Subcutaneous abdominal adipose tissue (tissue), 5 donors: Measurements from ENCODE around the gene THSD7A.

Experiments used
- H3K27ac ChIP-seq: one replicate; pipeline ENCODE4 v1.7.0; 2013; ENCODE audit warnings: low read depth, mild to moderate bottlenecking, inconsistent platforms, low read length, moderate library complexity
- H3K27me3 ChIP-seq, 5 donors: one replicate each; pipeline ENCODE4 v1.7.0; 2013; ENCODE audit warnings: low read length in 5 of 5, inconsistent platforms in 1 of 5; ENCODE audit not compliant: control insufficient read depth in 5 of 5, insufficient read depth in 4 of 5
- H3K36me3 ChIP-seq, 5 donors: one replicate each; pipeline ENCODE4 v1.7.0; 2013; ENCODE audit warnings: low read length in 5 of 5; ENCODE audit not compliant: control insufficient read depth in 5 of 5, insufficient read depth in 5 of 5
- H3K4me1 ChIP-seq, 5 donors: one replicate each; pipeline ENCODE4 v1.7.0; 2013; ENCODE audit warnings: low read length in 5 of 5, mild to moderate bottlenecking in 3 of 5, moderate library complexity in 1 of 5; ENCODE audit not compliant: control insufficient read depth in 5 of 5, insufficient read depth in 5 of 5
- H3K4me3 ChIP-seq, 5 donors: one replicate each; pipeline ENCODE4 v1.7.0; 2013; ENCODE audit warnings: low read length in 5 of 5, low read depth in 1 of 5
- H3K9ac ChIP-seq, 5 donors: one replicate each; pipeline ENCODE4 v1.7.0; 2013; ENCODE audit warnings: low read length in 5 of 5, mild to moderate bottlenecking in 4 of 5, moderate library complexity in 3 of 5
- H3K9me3 ChIP-seq, 5 donors: one replicate each; pipeline ENCODE4 v1.7.0; 2013; ENCODE audit warnings: low read length in 5 of 5; ENCODE audit not compliant: control insufficient read depth in 5 of 5
- donor health status: healthy.
- donor health status: healthy.
- donor health status: healthy.
- donor health status: healthy.
- donor health status: healthy.

Gene THSD7A

DNA sequence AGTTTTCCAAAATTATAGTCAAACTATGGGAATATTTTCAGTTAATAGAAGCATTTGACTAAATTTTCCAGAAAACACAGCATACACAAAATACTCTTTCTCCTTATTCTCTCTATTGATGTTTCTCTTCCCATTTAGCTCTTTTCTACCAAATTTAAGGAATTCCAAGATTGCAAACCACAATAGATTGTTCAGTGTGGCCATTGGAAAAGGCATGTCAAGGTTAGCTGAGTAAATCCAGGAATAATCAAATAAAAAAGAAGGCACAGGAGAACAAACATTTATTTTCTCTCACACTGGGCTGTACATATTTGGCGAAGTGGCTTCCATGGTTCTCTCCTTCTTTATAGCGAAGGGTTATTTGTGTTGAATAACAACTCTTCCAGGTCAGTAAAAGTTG is 117.3 kb downstream of the THSD7A start:
- peaks cover 0 to 7% (median 0%) of the 10 kb centered on the region in 5 donors for H3K4me1 ChIP-seq

DNA sequence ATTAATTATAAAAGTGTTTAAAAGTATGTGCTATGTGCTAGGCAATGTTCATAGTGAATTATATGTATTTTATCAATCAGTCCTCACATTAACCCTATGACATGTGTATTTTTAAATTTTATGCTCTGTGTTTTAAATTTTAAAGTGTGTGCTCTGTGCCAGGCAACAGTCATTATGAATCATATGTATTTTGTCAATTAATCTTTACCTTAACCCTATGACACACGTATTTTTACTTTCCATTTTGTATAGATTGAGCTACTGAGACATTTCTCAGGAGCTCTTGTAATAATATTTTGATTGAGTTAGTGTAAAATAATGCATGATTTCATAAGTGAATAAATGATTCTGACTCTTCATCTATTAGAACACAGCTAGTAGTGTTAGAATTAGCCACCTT is 117.8 kb downstream of the THSD7A start:
- H3K4me3 ChIP-seq, result no peak overlapping the region
- H3K27ac ChIP-seq, result no peak overlapping the region
- no peaks in the 10 kb centered on the region for H3K36me3 ChIP-seq
- no peak overlapping the region for H3K9ac ChIP-seq
- H3K9me3 ChIP-seq, result no peaks in the 10 kb centered on the region
- H3K4me1 ChIP-seq, result peaks cover 0 to 7% (median 0%) of the 10 kb centered on the region in 5 donors
- H3K27me3 ChIP-seq, result no peaks in the 10 kb centered on the region

More for the DNA sequence above, 117.3 kb downstream of the THSD7A start:
- Histone ChIP-seq H3K36me3 (no peaks in the 10 kb centered on the region), H3K9ac (no peak overlapping the region), H3K27me3 (no peaks in the 10 kb centered on the region), H3K27ac (no peak overlapping the region), H3K4me3 (no peak overlapping the region), H3K9me3 (no peaks in the 10 kb centered on the region)

DNA sequence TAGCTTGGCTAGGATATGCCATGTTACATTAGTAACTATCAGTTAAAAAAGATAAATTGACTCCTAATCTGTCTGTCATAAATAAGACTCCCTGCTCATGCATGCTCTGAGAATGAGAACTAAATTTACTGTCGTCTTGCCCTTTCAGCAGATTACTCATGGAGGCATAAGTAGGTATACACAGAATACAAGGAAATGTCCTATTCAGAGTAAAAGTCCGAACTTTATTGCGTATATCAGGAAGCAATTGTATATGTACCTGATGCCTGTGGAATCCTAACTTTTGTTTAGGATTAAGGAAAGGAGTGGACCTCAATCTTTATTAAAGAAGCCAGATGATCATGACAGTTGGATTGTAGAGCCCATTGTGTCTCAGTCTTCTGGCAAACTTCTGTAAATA is 118.6 kb downstream of the THSD7A start:
- Histone ChIP-seq H3K9me3 (no peaks in the 10 kb centered on the region), H3K27ac (no peak overlapping the region), H3K36me3 (no peaks in the 10 kb centered on the region), H3K4me3 (no peak overlapping the region), H3K9ac (no peak overlapping the region), H3K27me3 (no peaks in the 10 kb centered on the region), H3K4me1 (peaks cover 0 to 7% (median 0%) of the 10 kb centered on the region in 5 donors)

DNA sequence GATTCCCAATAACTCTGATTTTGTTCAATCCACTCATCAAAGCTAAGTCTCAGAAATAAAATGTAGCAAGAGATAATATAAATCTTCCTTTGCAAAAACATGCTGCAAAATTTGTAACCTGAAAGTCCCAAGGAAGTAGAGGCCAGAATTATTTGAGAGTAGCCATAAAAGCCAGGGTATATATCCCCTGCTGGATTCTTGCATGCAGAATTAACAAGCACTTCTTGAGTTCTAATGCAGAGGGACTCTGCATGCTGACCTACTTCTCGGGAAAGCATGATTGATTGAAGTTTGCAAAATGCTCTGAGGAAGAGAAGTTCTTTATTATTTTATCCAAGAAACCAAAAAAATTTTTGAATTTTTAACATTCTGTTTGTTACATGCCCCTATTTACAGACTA is 121.6 kb downstream of the THSD7A start:
- Histone ChIP-seq H3K4me3 (no peak overlapping the region), H3K27ac (no peak overlapping the region), H3K4me1 (peaks cover 0 to 7% (median 0%) of the 10 kb centered on the region in 5 donors), H3K27me3 (no peaks in the 10 kb centered on the region), H3K9me3 (no peaks in the 10 kb centered on the region), H3K9ac (no peak overlapping the region), H3K36me3 (no peaks in the 10 kb centered on the region)

DNA sequence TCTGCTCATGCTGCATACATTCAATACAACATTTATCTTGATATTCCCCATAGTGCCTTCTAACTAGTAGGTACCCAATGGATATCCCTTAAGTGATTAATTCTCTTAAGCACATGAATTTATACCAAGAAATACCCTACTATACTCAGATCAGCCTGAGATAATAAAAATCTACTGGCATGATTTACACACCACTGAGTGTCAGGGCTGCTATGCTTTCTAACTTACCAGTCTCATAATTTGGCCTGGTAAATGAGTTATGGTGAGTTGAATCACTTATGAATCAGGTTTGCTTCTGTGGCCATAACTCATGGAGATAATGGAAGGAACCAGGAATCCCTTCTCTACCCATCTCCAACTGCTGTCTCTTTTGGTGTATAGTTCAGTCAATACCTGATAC is 122.8 kb downstream of the THSD7A start:
- no peak overlapping the region for H3K27ac ChIP-seq
- H3K27me3 ChIP-seq, result no peaks in the 10 kb centered on the region
- peaks cover 0 to 7% (median 0%) of the 10 kb centered on the region in 5 donors for H3K4me1 ChIP-seq
- H3K9ac ChIP-seq, result no peak overlapping the region
- no peaks in the 10 kb centered on the region for H3K9me3 ChIP-seq
- H3K36me3 ChIP-seq, result no peaks in the 10 kb centered on the region
- H3K4me3 ChIP-seq, result no peak overlapping the region

DNA sequence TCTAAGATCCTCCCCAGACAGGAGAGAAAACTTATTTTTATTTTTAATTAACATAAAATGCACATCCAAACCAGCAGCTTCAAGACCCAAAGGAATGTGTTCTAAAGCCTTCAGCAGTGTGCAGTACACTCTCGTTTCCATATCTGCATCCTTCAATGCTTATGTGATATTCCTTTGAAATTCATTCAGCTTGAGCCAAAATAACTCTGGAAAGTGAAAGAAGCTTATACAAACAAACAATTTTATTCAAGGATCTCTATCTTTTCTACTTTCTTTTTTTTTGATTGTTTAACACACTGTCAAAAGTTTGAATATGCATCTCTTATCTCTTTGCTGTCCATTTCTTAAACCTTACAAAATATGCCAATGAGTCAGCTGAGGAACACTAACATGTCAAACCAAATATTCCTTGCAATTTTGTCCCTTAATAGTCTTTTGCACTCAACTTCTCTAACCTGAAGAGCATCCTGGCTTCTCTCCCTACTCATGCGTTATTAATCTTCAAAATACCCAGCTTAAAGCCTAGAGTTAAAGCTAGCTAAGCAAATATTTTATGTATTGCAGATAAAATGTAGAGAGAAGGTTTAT is 124.3 kb downstream of the THSD7A start:
- Histone ChIP-seq H3K9ac (no peak overlapping the region), H3K9me3 (no peaks in the 10 kb centered on the region), H3K4me1 (peaks cover 0 to 10% (median 0%) of the 10 kb centered on the region in 5 donors), H3K4me3 (no peak overlapping the region), H3K27ac (no peak overlapping the region), H3K36me3 (no peaks in the 10 kb centered on the region), H3K27me3 (no peaks in the 10 kb centered on the region)

DNA sequence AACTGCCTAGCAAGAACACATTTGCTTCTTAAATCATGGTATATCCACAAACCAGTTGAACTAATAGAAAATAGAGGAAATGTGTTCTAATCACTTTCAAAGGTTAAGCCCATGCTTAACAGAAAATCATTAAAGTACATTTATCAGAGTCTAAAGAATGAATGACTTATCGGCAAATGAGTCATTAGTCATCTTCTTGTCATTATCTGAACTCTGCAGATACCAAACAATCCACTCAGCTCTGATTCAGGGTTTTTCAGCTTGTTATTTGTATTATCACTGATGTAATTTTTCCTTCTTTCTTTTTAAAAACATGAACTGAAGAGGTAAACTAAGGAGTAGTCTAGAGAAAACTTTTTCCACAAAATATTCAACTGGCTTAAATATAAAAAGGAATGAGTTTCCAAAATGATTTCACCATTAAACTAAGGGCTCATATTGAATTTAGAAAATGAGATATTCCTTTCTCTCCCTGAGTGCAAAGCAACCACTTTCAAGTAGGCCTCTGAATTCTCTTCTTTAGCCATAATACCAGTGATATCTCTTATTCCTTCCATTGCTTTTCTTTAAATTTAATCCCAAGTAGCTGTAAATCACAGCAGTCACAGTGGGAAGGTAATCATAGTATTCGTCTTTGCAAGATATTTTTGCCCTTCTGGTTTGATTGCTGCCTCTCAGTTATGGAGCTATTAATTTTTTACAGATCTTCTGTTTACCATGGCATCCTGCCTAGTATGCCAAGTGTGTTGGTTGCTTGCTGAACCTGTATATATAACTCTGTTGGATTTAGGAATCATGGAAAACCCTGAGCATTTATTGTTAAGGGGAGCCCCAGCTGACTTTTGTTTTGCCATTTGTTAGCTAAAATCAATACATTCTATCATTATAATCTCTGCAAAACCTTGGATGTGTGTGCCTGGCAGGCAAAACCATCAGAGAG is 125.1 kb downstream of the THSD7A start:
- Histone ChIP-seq H3K4me3 (no peak overlapping the region), H3K27ac (no peak overlapping the region), H3K9me3 (no peaks in the 10 kb centered on the region), H3K27me3 (no peaks in the 10 kb centered on the region), H3K4me1 (peaks cover 0 to 10% (median 0%) of the 10 kb centered on the region in 5 donors), H3K9ac (no peak overlapping the region), H3K36me3 (no peaks in the 10 kb centered on the region)

DNA sequence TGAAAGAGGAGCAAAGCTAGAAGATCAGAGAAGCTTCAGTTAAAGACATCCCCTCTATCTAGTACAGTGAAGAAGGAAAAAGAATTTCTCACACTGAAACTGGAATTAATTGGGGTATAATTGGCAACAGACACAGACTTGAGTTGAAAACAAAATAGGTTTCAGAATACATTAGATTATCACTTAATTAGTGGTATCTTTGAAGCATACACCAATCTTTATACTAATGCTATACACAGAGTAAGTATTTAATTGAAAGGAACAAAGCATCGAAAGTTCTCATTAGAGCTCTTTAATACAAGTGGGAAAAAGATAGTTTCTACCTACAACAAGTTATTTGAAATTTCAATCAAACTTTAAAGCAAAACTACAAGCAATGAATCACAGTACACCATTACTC is 128.2 kb downstream of the THSD7A start:
- Histone ChIP-seq H3K9ac (no peak overlapping the region), H3K27me3 (no peaks in the 10 kb centered on the region), H3K4me1 (peaks cover 0 to 10% (median 0%) of the 10 kb centered on the region in 5 donors)

DNA sequence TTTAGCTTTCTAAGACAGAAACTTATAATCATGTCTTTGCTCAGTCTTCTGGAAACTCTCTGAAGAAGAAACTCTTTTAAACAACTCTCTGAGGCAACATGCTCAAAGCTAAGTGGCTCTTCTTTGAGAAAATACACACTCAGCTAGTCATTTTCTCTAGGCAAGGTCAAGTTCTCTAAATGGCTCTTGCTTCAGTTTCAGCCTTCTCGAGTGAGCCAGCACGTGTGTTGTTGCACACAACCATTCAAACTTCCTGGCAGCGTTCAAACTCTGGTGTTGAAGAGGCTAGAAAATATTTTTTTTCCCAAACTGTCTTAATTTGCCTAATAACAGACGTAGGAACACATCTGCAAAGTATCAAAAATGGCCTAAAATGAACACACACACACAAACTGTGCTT is 129.1 kb downstream of the THSD7A start:
- Histone ChIP-seq H3K4me1 (peaks cover 0 to 13% (median 0%) of the 10 kb centered on the region in 5 donors), H3K9ac (no peak overlapping the region), H3K27me3 (no peaks in the 10 kb centered on the region), H3K27ac (no peak overlapping the region), H3K9me3 (no peaks in the 10 kb centered on the region), H3K4me3 (no peak overlapping the region), H3K36me3 (no peaks in the 10 kb centered on the region)

More for the DNA sequence above, 128.2 kb downstream of the THSD7A start:
- Histone ChIP-seq H3K27ac (no peak overlapping the region), H3K4me3 (no peak overlapping the region), H3K9me3 (no peaks in the 10 kb centered on the region), H3K36me3 (no peaks in the 10 kb centered on the region)

DNA sequence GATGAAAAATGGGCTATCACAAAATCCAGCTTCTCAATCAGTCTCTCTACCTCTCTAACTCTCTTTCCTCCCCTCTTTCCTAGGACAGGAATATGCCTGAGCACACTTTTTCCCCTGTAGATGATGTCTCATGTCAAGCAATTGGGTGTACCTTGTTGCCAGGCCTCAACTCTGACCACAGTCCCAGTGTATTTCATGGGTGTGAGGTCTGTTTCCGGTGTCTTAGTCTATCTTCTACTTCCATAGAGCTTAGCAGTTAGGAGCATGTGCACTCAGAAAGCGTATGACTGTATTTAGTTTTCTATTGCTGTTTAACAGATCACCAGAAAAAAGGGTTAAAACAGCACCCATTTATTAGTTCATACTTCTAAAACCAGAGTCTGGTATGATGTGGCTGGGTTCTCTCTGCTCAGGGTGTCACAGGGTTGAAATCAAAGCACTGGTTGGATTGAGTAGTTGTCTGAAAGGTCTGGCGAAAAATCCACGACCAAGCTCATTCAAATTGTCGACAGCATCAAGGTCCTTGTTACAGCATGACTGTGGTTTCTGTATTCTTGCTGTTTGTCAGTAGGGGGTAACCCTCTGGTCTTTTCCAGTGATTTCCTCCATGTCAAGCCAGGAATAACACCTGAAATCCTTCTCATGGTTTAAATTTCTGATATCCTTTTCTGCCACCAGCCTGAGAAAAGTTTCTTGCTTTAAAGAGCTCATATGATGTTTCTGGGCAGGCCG is 130.0 kb downstream of the THSD7A start:
- Histone ChIP-seq H3K9me3 (no peaks in the 10 kb centered on the region), H3K27ac (no peak overlapping the region), H3K27me3 (no peaks in the 10 kb centered on the region)

More for the DNA sequence above, 130.0 kb downstream of the THSD7A start:
- Histone ChIP-seq H3K9ac (no peak overlapping the region), H3K4me3 (no peak overlapping the region), H3K4me1 (peaks cover 0 to 6% (median 0%) of the 10 kb centered on the region in 5 donors), H3K36me3 (no peaks in the 10 kb centered on the region)
